CD4-positive, alpha-beta memory T cell (primary cell): ENCODE results near the gene IRF1. TPM values are rescaled to one million over a fixed set of nuclear protein-coding genes. Genes with fewer than 3 reads are reported as not detected.

Source experiments
- CTCF ChIA-PET: fragments of 350-600 bp; sonication (Branson Sonifier 250); formaldehyde crosslinking; loops from one replicate; lab custom pipeline; 2021; ENCODE audit warnings: inconsistent platforms; ENCODE audit not compliant: partially characterized antibody; lab: Charles Lee
- POLR2A ChIA-PET: fragments of 350-600 bp; sonication (Branson Sonifier 250); formaldehyde crosslinking; loops from one replicate; lab custom pipeline; 2021; ENCODE audit not compliant: partially characterized antibody; lab: Charles Lee
- DNase-seq, 5 donors: peaks; one replicate each; pipeline versions ENCODE4 v3.0.0 to v3.0.0-alpha.2; 2020 to 2022; ENCODE audit warnings: mixed read lengths in 1 of 5
- H3K27ac ChIP-seq: one replicate; pipeline ENCODE4 v1.7.0; 2013; ENCODE audit warnings: low read depth, low read length
- H3K27me3 ChIP-seq: 2 replicates; pipeline ENCODE4 v1.7.0; 2013; ENCODE audit warnings: mild to moderate bottlenecking, low read length, moderate library complexity; ENCODE audit not compliant: insufficient read depth
- H3K36me3 ChIP-seq: 2 replicates; pipeline ENCODE4 v1.7.0; 2013; ENCODE audit warnings: mild to moderate bottlenecking, low read length, moderate library complexity; ENCODE audit not compliant: insufficient read depth
- H3K4me1 ChIP-seq: 2 replicates; pipeline ENCODE4 v1.7.0; 2013; ENCODE audit warnings: mild to moderate bottlenecking, low read length, moderate library complexity; ENCODE audit not compliant: insufficient read depth
- H3K4me3 ChIP-seq, 2 donors: one replicate each; pipeline ENCODE4 v1.7.0; 2013; ENCODE audit warnings: low read length in 2 of 2, mild to moderate bottlenecking in 1 of 2
- H3K9me3 ChIP-seq, 2 donors: one replicate each; pipeline ENCODE4 v1.7.0; 2013; ENCODE audit warnings: low read length in 2 of 2, control low read depth in 1 of 2; ENCODE audit not compliant: control insufficient read depth in 1 of 2
- H3K27ac Mint-ChIP-seq, 7 donors: one replicate each; pipeline ENCODE4 v1.8.0; 2020 to 2021; ENCODE audit warnings: mixed read lengths in 7 of 7, mild to moderate bottlenecking in 6 of 7, inconsistent platforms in 3 of 7, moderate library complexity in 3 of 7
- H3K27me3 Mint-ChIP-seq, 2 donors: one replicate each; pipeline ENCODE4 v1.8.0; 2020 to 2021; ENCODE audit warnings: mixed read lengths in 2 of 2
- H3K36me3 Mint-ChIP-seq, 2 donors: one replicate each; pipeline ENCODE4 v1.8.0; 2020 to 2021; ENCODE audit warnings: mixed read lengths in 2 of 2, inconsistent platforms in 1 of 2, mild to moderate bottlenecking in 1 of 2
- H3K4me1 Mint-ChIP-seq, 4 donors: one replicate each; pipeline ENCODE4 v1.8.0; 2020 to 2021; ENCODE audit warnings: mixed read lengths in 4 of 4, mild to moderate bottlenecking in 1 of 4
- H3K4me3 Mint-ChIP-seq, 8 donors: one replicate each; pipeline ENCODE4 v1.8.0; 2020 to 2021; ENCODE audit warnings: mixed read lengths in 8 of 8, mild to moderate bottlenecking in 7 of 8, moderate library complexity in 6 of 8, inconsistent platforms in 3 of 8
- H3K9me3 Mint-ChIP-seq, 8 donors: one replicate each; pipeline ENCODE4 v1.8.0; 2020 to 2021; ENCODE audit warnings: mixed read lengths in 8 of 8, mild to moderate bottlenecking in 5 of 8, inconsistent platforms in 3 of 8, moderate library complexity in 1 of 8
- intact Hi-C: fragments of 100-400 bp; cut with micrococcal nuclease; formaldehyde crosslinking; loops from one replicate; pipeline ENCODE4 v1.15.1; 2023
- polyA plus RNA-seq, 2 donors: library from polyadenylated mRNA; unstranded; fragments of 300-500 nt; fragmentation: Illumina TruSeq; gene quantifications; one replicate each; pipeline ENCODE4 v1.2.3, GENCODE V29; 2021
- total RNA-seq, 2 experiments: library from RNA; stranded (reverse); gene quantifications; one replicate each; pipeline ENCODE4 v1.2.3, GENCODE V29; 2021

IRF1 gene
- total and polyA plus RNA-seq, 4 experiments from 2014 or later, result 192 to 237 (median 197) TPM

GRCh38 chr5:132458226-132458560 is 32.4 kb downstream of the IRF1 start:
- no peaks in the 10 kb centered on the region for H3K9me3 ChIP-seq
- peak overlapping the region; percentile 77 for H3K27ac ChIP-seq
- Mint-ChIP-seq H3K9me3 (peaks cover 0 to 4% (median 0%) of the 10 kb centered on the region in 8 donors), H3K27ac (peak overlapping the region; percentile 97 to 100 (median 100)), H3K27me3 (no peaks in the 10 kb centered on the region), H3K36me3 (peaks cover 33 to 50% of the 10 kb centered on the region in 2 donors), H3K4me3 (peak overlapping the region in 7 of 8 donors; percentile 21 to 89 (median 68)), H3K4me1 (peaks cover 79 to 100% (median 92%) of the 10 kb centered on the region in 4 donors)
- intact Hi-C loops, result loop anchor here (1.0 to 5.0 kb wide), 2 partner anchors 15 to 41 kb away; no protein-coding TSS in a partner anchor
- ChIA-PET CTCF (interaction anchor here (0.8 to 8.5 kb wide), 16 partner anchors 8 to 47 kb away, joined by 3 to 100 read pairs (median 15); partner anchors contain the start of gene IRF1), POLR2A (interaction anchor here (1.5 to 8.6 kb wide), 10 partner anchors 9 to 71 kb away, joined by 7 to 1150 read pairs (median 66); partner anchors contain the start of gene IRF1)
- H3K36me3 ChIP-seq, result no peaks in the 10 kb centered on the region
- DNase-seq, result no peak
- H3K27me3 ChIP-seq, result no peaks in the 10 kb centered on the region
- H3K4me3 ChIP-seq, result no peak overlapping the region
- peaks cover 100% of the 10 kb centered on the region for H3K4me1 ChIP-seq

GRCh38 chr5:132457371-132458225 is 33.0 kb downstream of the IRF1 start:
- CTCF ChIA-PET, result interaction anchor here (0.8 to 8.5 kb wide), 19 partner anchors 8 to 71 kb away, joined by 3 to 100 read pairs (median 13); partner anchors contain the start of gene IRF1
- Mint-ChIP-seq H3K4me3 (peak overlapping the region; percentile 21 to 89 (median 74)), H3K9me3 (peaks cover 0 to 4% (median 0%) of the 10 kb centered on the region in 8 donors), H3K27ac (peak overlapping the region; percentile 97 to 100 (median 100)), H3K36me3 (peaks cover 36 to 54% of the 10 kb centered on the region in 2 donors), H3K27me3 (no peaks in the 10 kb centered on the region), H3K4me1 (peaks cover 82 to 100% (median 92%) of the 10 kb centered on the region in 4 donors)
- H3K4me1 ChIP-seq, result peaks cover 100% of the 10 kb centered on the region
- H3K27ac ChIP-seq, result peak overlapping the region; percentile 77
- H3K27me3 ChIP-seq, result no peaks in the 10 kb centered on the region
- DNase-seq, result peak; percentile 29 to 70 (median 50)
- H3K4me3 ChIP-seq, result no peak overlapping the region
- POLR2A ChIA-PET, result interaction anchor here (0.8 to 8.6 kb wide), 13 partner anchors 9 to 290 kb away, joined by 3 to 1150 read pairs (median 39); partner anchors contain the start of genes CCNI2 and IRF1
- intact Hi-C loops, result loop anchor here (1.0 to 5.0 kb wide), 2 partner anchors 16 to 40 kb away; no protein-coding TSS in a partner anchor
- H3K9me3 ChIP-seq, result no peaks in the 10 kb centered on the region
- H3K36me3 ChIP-seq, result no peaks in the 10 kb centered on the region

GRCh38 chr5:132456987-132457361 is 33.6 kb downstream of the IRF1 start:
- peak overlapping the region; percentile 77 for H3K27ac ChIP-seq
- intact Hi-C loops, result loop anchor here (1.0 to 5.0 kb wide), 6 partner anchors 9 to 40 kb away; partner anchors contain the start of gene IRF1
- Mint-ChIP-seq H3K27ac (peak overlapping the region; percentile 97 to 100 (median 100)), H3K36me3 (peaks cover 40 to 56% of the 10 kb centered on the region in 2 donors), H3K9me3 (peaks cover 0 to 4% (median 0%) of the 10 kb centered on the region in 8 donors), H3K27me3 (no peaks in the 10 kb centered on the region), H3K4me1 (peaks cover 84 to 100% (median 93%) of the 10 kb centered on the region in 4 donors), H3K4me3 (peak overlapping the region in 7 of 8 donors; percentile 64 to 89 (median 76))
- peaks cover 100% of the 10 kb centered on the region for H3K4me1 ChIP-seq
- no peaks in the 10 kb centered on the region for H3K36me3 ChIP-seq
- peak overlapping the region in 1 of 2 donors; percentile 41 for H3K4me3 ChIP-seq
- no peaks in the 10 kb centered on the region for H3K9me3 ChIP-seq
- no peaks in the 10 kb centered on the region for H3K27me3 ChIP-seq
- CTCF ChIA-PET, result interaction anchor here (0.8 to 8.5 kb wide), 17 partner anchors 9 to 70 kb away, joined by 3 to 100 read pairs (median 17); partner anchors contain the start of gene IRF1
- POLR2A ChIA-PET, result interaction anchor here (0.8 to 8.6 kb wide), 13 partner anchors 8 to 290 kb away, joined by 3 to 1150 read pairs (median 39); partner anchors contain the start of genes CCNI2 and IRF1
- peak in 1 of 5 donors; percentile 20 for DNase-seq

GRCh38 chr5:132456296-132456986 is 34.1 kb downstream of the IRF1 start:
- H3K27me3 Mint-ChIP-seq, result no peaks in the 10 kb centered on the region
- Histone ChIP-seq H3K4me1 (peaks cover 100% of the 10 kb centered on the region), H3K36me3 (peaks cover 2% of the 10 kb centered on the region), H3K27me3 (no peaks in the 10 kb centered on the region), H3K4me3 (peak overlapping the region; percentile 41 to 48), H3K27ac (peak overlapping the region; percentile 77), H3K9me3 (no peaks in the 10 kb centered on the region)
- H3K9me3 Mint-ChIP-seq, result peaks cover 0 to 3% (median 0%) of the 10 kb centered on the region in 8 donors
- peak; percentile 76 to 87 (median 79) for DNase-seq
- H3K4me3 Mint-ChIP-seq, result peak overlapping the region; percentile 73 to 89 (median 82)
- POLR2A ChIA-PET, result interaction anchor here (0.8 to 8.6 kb wide), 14 partner anchors 7 to 291 kb away, joined by 3 to 1150 read pairs (median 38); partner anchors contain the start of genes CCNI2 and IRF1
- peaks cover 82 to 95% (median 90%) of the 10 kb centered on the region in 4 donors for H3K4me1 Mint-ChIP-seq
- peaks cover 36 to 55% of the 10 kb centered on the region in 2 donors for H3K36me3 Mint-ChIP-seq
- peak overlapping the region; percentile 97 to 100 (median 100) for H3K27ac Mint-ChIP-seq
- intact Hi-C loops, result loop anchor here (1.0 to 5.0 kb wide), 6 partner anchors 9 to 39 kb away; partner anchors contain the start of gene IRF1
- CTCF ChIA-PET, result interaction anchor here (0.6 to 8.5 kb wide), 14 partner anchors 9 to 70 kb away, joined by 3 to 100 read pairs (median 24); partner anchors contain the start of gene IRF1

GRCh38 chr5:132455614-132456115 is 34.9 kb downstream of the IRF1 start:
- H3K27ac Mint-ChIP-seq, result peak overlapping the region; percentile 97 to 100 (median 100)
- peaks cover 100% of the 10 kb centered on the region for H3K4me1 ChIP-seq
- peaks cover 39 to 58% of the 10 kb centered on the region in 2 donors for H3K36me3 Mint-ChIP-seq
- DNase-seq, result no peak
- peak overlapping the region; percentile 77 for H3K27ac ChIP-seq
- H3K4me3 Mint-ChIP-seq, result peak overlapping the region; percentile 73 to 89 (median 82)
- no peaks in the 10 kb centered on the region for H3K27me3 ChIP-seq
- intact Hi-C loops, result loop anchor here (1.0 to 5.0 kb wide), 6 partner anchors 8 to 38 kb away; partner anchors contain the start of gene IRF1
- CTCF ChIA-PET, result interaction anchor here (1.0 to 8.5 kb wide), 12 partner anchors 9 to 45 kb away, joined by 7 to 100 read pairs (median 22); partner anchors contain the start of gene IRF1
- H3K4me1 Mint-ChIP-seq, result peaks cover 79 to 95% (median 88%) of the 10 kb centered on the region in 4 donors
- POLR2A ChIA-PET, result interaction anchor here (1.0 to 8.6 kb wide), 12 partner anchors 7 to 71 kb away, joined by 3 to 1150 read pairs (median 50); partner anchors contain the start of gene IRF1
- H3K36me3 ChIP-seq, result peaks cover 5% of the 10 kb centered on the region
- H3K9me3 ChIP-seq, result no peaks in the 10 kb centered on the region
- peaks cover 0 to 3% (median 0%) of the 10 kb centered on the region in 8 donors for H3K9me3 Mint-ChIP-seq
- H3K27me3 Mint-ChIP-seq, result no peaks in the 10 kb centered on the region
- H3K4me3 ChIP-seq, result peak overlapping the region; percentile 41 to 48

GRCh38 chr5:132454361-132454760 is 36.2 kb downstream of the IRF1 start:
- Histone ChIP-seq H3K4me3 (no peak overlapping the region), H3K9me3 (no peaks in the 10 kb centered on the region), H3K27ac (peak overlapping the region; percentile 77), H3K27me3 (no peaks in the 10 kb centered on the region), H3K36me3 (peaks cover 11% of the 10 kb centered on the region), H3K4me1 (peaks cover 95% of the 10 kb centered on the region)
- H3K36me3 Mint-ChIP-seq, result peaks cover 43 to 66% of the 10 kb centered on the region in 2 donors
- H3K27ac Mint-ChIP-seq, result peak overlapping the region; percentile 97 to 100 (median 100)
- DNase-seq, result no peak
- peaks cover 69 to 94% (median 78%) of the 10 kb centered on the region in 4 donors for H3K4me1 Mint-ChIP-seq
- POLR2A ChIA-PET, result interaction anchor here (1.0 to 8.6 kb wide), 9 partner anchors 11 to 68 kb away, joined by 5 to 1150 read pairs (median 60); partner anchors contain the start of gene IRF1
- no peaks in the 10 kb centered on the region for H3K27me3 Mint-ChIP-seq
- H3K4me3 Mint-ChIP-seq, result peak overlapping the region in 5 of 8 donors; percentile 26 to 78 (median 61)
- intact Hi-C loops, result no loop called here
- peaks cover 0 to under 1% (median 0%) of the 10 kb centered on the region in 8 donors for H3K9me3 Mint-ChIP-seq
- CTCF ChIA-PET, result interaction anchor here (1.4 to 8.5 kb wide), 12 partner anchors 11 to 68 kb away, joined by 3 to 100 read pairs (median 18); partner anchors contain the start of gene IRF1
